Colonic mucosa (tissue), 4 donors: ENCODE data around the gene MAN2A2. TPM values are rescaled to one million over a fixed set of nuclear protein-coding genes. Genes with fewer than 3 reads are reported as not detected.
"Not testable (repeated sequence)": the region's sequence is repeated elsewhere in the genome, so short reads cannot be mapped to it uniquely, and the experiment has no call there.

Experiments used
- DNase-seq: peaks from one replicate; pipeline ENCODE4 v3.0.0-alpha.2; 2020
- H3K27ac ChIP-seq: fragments of 200-600 bp; one replicate; pipeline ENCODE4 v1.8.0; 2021
- H3K27me3 ChIP-seq: fragments of 200-600 bp; one replicate; pipeline ENCODE4 v1.8.0; 2021
- H3K36me3 ChIP-seq: fragments of 200-600 bp; one replicate; pipeline ENCODE4 v1.8.0; 2021
- H3K4me1 ChIP-seq: fragments of 200-600 bp; one replicate; pipeline ENCODE4 v1.8.0; 2021; ENCODE audit warnings: mild to moderate bottlenecking
- H3K4me3 ChIP-seq: fragments of 200-600 bp; one replicate; pipeline ENCODE4 v1.8.0; 2021
- H3K9ac ChIP-seq, 2 donors: one replicate each; pipeline ENCODE4 v1.7.0; 2013; ENCODE audit warnings: control low read depth in 2 of 2, low read depth in 2 of 2, low read length in 2 of 2
- H3K9me3 ChIP-seq: fragments of 200-600 bp; one replicate; pipeline ENCODE4 v1.8.0; 2021
- CTCF ChIP-seq: fragments of 200-600 bp; IDR thresholded peaks from one replicate; pipeline ENCODE4 v1.8.0; 2022; ENCODE audit warnings: antibody characterized with exemption, mild to moderate bottlenecking
- intact Hi-C: fragments of 100-400 bp; cut with DNase I; formaldehyde crosslinking; loops from one replicate; pipeline ENCODE4 v1.14.1; 2022
- total RNA-seq, 2 donors: library from RNA; stranded (reverse); fragmentation: NEBNext Ultra II Directional in 1 of 2; extraction: Animal tissue kit (Norgen Biotek cat#: 25700) in 1 of 2; gene quantifications; one replicate each; pipeline ENCODE4 v1.2.1, GENCODE V29; 2021
- donor health status: healthy.
- donor health status: DM: no; HTN: no; CAD: no.
- donor health status: DM: no; HTN: no; CAD: no.

MAN2A2 gene
- total RNA-seq, 2 donors from 2014 or later = 34.2 to 66.4 TPM

GRCh38 chr15:90917569-90917968 is 14.5 kb downstream of the MAN2A2 start:
- no peak for TF ChIP-seq CTCF
- H3K4me1 ChIP-seq = no peaks in the 10 kb centered on the region
- DNase-seq = no peak
- H3K36me3 ChIP-seq = peaks cover 14% of the 10 kb centered on the region
- H3K27me3 ChIP-seq = no peaks in the 10 kb centered on the region
- no peaks in the 10 kb centered on the region for H3K9me3 ChIP-seq
- intact Hi-C loops = no loop called here
- H3K27ac ChIP-seq = no peak overlapping the region
- H3K4me3 ChIP-seq = no peak overlapping the region
- no peak overlapping the region for H3K9ac ChIP-seq

DNA sequence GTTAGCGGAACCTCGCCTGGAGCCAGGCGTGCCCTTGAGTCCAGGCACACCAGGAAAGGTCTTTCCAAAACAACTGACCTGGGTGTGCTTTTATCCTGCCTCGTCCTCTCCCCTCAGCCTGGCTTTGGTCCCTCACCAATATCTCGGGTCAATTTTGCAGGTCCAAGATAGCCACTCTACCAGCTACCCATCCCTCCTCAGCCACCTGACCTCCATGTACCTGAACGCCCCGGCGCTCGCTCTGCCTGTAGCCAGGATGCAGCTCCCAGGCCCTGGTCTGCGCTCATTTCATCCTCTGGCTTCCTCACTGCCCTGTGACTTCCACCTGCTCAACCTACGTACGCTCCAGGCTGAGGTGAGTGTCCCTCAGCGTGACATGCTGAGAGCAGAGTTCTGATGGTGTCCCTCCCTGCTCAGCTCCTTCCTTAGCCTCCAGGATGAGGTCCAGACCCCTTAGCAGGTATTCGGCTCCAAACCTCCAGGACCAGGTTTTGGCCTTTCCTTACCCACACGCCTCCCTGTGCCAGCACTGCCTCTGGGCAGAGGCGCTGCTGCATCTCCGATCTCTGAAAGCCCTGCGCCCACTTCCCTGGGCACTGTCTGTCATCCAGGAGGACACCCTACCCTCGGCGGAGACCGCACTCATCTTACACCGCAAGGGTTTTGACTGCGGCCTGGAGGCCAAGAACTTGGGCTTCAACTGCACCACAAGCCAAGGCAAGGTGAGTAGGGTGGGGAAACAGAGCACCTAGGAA is 15.1 kb downstream of the MAN2A2 start:
- TF ChIP-seq CTCF = no peak
- Histone ChIP-seq H3K9ac (no peak overlapping the region), H3K4me3 (no peak overlapping the region), H3K36me3 (peaks cover 11% of the 10 kb centered on the region), H3K4me1 (no peaks in the 10 kb centered on the region), H3K27me3 (no peaks in the 10 kb centered on the region), H3K9me3 (no peaks in the 10 kb centered on the region), H3K27ac (no peak overlapping the region)
- DNase-seq = no peak
- intact Hi-C loops = no loop called here

DNA sequence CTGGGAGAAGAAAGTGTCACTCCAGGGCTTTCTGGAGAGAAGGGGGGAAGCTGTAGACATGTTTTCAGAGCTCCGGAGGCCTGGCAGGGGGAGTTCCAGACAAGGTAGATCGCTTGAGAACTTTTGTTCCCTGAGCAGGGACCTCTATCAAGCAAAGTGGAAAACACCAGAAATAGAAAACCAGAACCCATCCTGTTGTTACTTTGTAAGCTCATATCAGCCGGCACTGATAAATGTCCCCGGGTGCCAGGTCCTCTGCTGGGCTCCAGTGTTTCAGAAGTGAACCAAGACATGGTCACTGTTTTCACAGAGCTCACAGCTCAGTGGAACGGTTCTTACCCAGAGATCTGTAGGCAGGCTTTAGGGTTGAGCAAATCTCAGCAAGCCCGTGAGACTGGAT is 15.7 kb downstream of the MAN2A2 start:
- H3K27ac ChIP-seq = no peak overlapping the region
- H3K27me3 ChIP-seq = no peaks in the 10 kb centered on the region
- no peak overlapping the region for H3K4me3 ChIP-seq
- no peak overlapping the region for H3K9ac ChIP-seq
- DNase-seq = no peak
- H3K36me3 ChIP-seq = peaks cover 11% of the 10 kb centered on the region
- H3K9me3 ChIP-seq = no peaks in the 10 kb centered on the region
- no peaks in the 10 kb centered on the region for H3K4me1 ChIP-seq
- intact Hi-C loops = no loop called here
- no peak for TF ChIP-seq CTCF

GRCh38 chr15:90921887-90922286 is 18.8 kb downstream of the MAN2A2 start:
- intact Hi-C loops = no loop called here
- no peaks in the 10 kb centered on the region for H3K9me3 ChIP-seq
- H3K9ac ChIP-seq = no peak overlapping the region

GRCh38 chr15:90922712-90923322 is 19.7 kb downstream of the MAN2A2 start:
- H3K27me3 ChIP-seq, H3K4me1 ChIP-seq, H3K4me3 ChIP-seq, H3K36me3 ChIP-seq, H3K9me3 ChIP-seq, DNase-seq, intact Hi-C loops, H3K27ac ChIP-seq, H3K9ac ChIP-seq: not testable (repeated sequence)

More at GRCh38 chr15:90921887-90922286, 18.8 kb downstream of the MAN2A2 start:
- Histone ChIP-seq H3K36me3 (peaks cover 11% of the 10 kb centered on the region), H3K4me3 (no peak overlapping the region), H3K27ac (no peak overlapping the region), H3K27me3 (no peaks in the 10 kb centered on the region), H3K4me1 (no peaks in the 10 kb centered on the region)
- TF ChIP-seq CTCF = no peak
- DNase-seq = no peak

- Histone ChIP-seq H3K4me3 (no peak overlapping the region), H3K9me3 (no peaks in the 10 kb centered on the region), H3K36me3 (no peaks in the 10 kb centered on the region), H3K4me1 (no peaks in the 10 kb centered on the region), H3K27ac (no peak overlapping the region), H3K9ac (no peak overlapping the region), H3K27me3 (no peaks in the 10 kb centered on the region)
- no peak for TF ChIP-seq CTCF
- intact Hi-C loops = no loop called here
- DNase-seq = no peak
Observed at GRCh38 chr15:90924375-90924774, 21.3 kb downstream of the MAN2A2 start.

DNA sequence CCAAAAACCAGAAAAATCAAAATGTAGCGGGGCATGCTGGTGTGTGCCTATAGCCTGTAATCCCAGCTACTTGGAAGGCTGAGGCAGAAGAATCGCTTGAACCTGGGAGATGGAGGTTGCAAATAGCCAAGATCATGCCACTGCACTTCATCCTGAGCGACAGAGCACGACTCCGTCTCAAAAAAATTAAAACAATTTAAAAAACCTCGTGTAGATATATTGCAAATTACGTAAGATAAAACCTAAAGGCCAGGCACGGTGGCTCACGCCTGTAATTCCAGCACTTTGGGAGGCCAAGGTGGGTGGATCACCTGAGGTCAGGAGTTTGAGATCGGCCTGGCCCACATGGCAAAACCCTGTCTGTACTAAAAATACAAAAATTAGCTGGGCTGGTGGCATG is 23.7 kb downstream of the MAN2A2 start:
- H3K9ac ChIP-seq, H3K36me3 ChIP-seq, H3K9me3 ChIP-seq, H3K4me1 ChIP-seq, H3K27ac ChIP-seq, H3K27me3 ChIP-seq, H3K4me3 ChIP-seq, intact Hi-C loops, DNase-seq: not testable (repeated sequence)

GRCh38 chr15:90928106-90928505 is 25.0 kb downstream of the MAN2A2 start:
- DNase-seq, H3K36me3 ChIP-seq, intact Hi-C loops, H3K4me1 ChIP-seq, H3K9ac ChIP-seq, H3K27me3 ChIP-seq, H3K4me3 ChIP-seq, H3K9me3 ChIP-seq, H3K27ac ChIP-seq: not testable (repeated sequence)
